Renal pelvis (tissue), 4 donors: ENCODE data around the gene PARP6. TPM values are rescaled to one million over a fixed set of nuclear protein-coding genes. Genes with fewer than 3 reads are reported as not detected.
"Not testable (repeated sequence)": the region's sequence is repeated elsewhere in the genome, so short reads cannot be mapped to it uniquely, and the experiment has no call there.

Source experiments
- DNase-seq: peaks from one replicate; pipeline ENCODE4 v3.0.0-alpha.2; 2013
- polyA plus RNA-seq, 3 donors: library from polyadenylated mRNA; unstranded; fragments of 120-200 nt; gene quantifications; one replicate each; pipeline ENCODE4 v1.2.1, GENCODE V29; 2013; ENCODE audit not compliant: insufficient read length in 3 of 3

Gene PARP6
- polyA plus RNA-seq, 3 donors, result 86.9 to 133 (median 133) TPM

GRCh38 chr15:72285402-72285801 lies 13.0 kb upstream of the PARP6 start:
- DNase-seq, result no peak

DNA sequence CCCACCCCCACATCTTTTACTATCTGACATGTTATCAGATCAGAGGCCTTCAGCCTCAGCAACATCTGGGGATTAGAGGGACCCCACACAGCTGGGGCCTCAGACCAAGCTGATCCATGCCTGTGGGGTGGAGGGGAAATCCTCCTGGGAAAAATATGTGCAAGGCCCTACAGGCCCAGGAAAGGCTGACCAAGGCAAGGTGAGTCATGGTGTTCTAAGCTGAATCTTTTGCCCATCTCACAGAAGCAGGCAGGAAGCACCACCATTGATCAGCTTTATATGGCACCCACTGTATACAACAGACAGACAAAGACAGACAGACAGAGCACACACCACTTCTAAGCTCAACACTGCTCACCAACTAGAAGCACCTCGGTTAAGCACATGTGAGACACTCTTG lies 12.4 kb upstream of the PARP6 start:
- no peak for DNase-seq

DNA sequence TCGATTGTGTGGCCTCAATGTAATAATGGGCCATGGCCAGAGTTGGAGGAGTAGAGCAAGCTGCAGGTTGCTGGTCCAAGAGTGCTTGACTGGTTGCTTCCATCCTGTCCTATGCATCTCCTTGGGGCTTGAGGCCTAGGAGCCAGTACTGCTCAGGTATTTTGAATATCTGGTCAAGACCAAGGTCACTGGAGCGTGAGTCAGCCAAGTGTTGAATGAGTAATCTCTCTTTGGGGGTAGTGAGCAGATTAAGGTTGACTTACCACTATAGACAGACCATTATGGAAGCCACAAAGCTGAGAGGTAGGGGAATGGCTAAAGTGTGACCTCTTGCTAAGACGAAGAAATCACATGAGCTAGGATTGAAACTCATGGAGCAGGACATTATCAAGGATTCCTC lies 9.4 kb upstream of the PARP6 start:
- no peak for DNase-seq

DNA sequence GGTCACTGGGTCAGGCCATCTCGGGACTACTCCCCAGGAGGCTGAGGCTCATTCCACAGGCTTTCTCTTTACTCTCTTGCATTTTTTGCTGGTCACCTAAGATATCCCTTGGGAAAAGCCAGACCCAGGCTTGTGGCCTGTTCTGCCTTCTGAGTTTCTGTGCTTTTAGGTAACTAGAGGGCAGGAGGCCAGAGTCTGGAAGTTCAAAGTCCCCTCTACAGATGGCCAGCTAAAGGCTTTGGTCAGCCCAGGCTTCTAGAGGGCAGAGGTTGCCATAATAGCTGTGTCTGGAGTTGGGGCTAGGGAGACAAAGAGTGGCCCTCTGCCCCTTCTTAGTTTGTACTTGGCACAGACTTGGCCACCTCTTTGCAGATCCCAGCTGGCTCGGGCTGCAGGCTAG lies 8.4 kb upstream of the PARP6 start:
- DNase-seq, result no peak

- DNase-seq, result no peak
Measured at GRCh38 chr15:72278737-72279136, 6.4 kb upstream of the PARP6 start.

DNA sequence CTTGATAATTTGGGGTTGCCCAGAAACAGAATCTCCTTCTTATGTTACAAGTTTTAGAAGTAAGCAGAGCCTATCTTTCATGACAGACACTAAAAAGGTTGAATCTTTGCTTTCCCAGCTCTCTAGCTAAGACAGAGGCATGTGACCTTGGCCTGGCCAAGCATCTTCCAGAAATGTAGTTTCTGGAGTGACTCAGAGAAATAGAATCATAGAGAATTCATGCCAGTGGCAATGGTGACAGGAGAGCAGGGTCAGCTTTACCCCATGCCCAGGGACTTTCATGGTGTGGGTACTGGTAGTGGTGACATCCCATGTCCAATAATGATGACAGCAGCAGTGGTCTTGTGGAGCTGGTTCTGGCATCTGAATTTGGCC lies 4.0 kb upstream of the PARP6 start:
- no peak for DNase-seq

- DNase-seq, result not testable (repeated sequence)
Measured at GRCh38 chr15:72275635-72276325, 3.4 kb upstream of the PARP6 start.

DNA sequence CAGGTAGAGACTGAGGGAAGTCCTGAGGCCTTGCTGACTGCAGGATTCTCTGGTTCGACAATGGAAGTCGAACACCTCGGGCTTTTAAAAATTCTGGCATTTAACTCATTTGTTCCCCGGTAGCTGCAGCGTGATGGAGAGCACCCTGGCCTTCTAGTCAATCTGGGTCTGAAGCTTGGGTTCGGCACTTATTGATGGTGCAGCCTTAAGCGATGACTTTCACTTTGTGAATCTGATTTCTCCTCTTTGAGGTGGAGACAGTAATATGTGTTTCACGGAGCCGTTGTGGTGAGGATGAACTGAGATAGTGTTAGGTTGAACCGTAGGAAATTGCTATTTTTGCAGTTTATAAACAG lies 621 bp upstream of the PARP6 start:
- no peak for DNase-seq

DNA sequence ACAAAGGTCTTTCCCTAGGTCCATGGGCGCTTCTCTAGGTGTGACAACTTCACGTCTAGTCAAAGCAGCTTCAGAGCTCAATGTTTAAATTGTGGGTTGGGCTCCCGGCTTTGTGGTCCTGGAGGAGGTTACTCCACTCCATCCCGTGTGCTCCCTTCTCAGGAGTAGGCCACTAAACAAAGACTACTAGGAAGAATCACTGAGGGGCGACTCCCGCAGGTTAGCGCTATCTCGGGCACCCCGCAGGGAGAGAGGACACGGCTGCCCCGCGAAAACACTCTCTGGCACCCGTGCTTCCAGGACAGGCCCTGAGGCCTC lies 500 bp downstream of the PARP6 start:
- no peak for DNase-seq

GRCh38 chr15:72271221-72271620 lies 1.1 kb downstream of the PARP6 start:
- no peak for DNase-seq

DNA sequence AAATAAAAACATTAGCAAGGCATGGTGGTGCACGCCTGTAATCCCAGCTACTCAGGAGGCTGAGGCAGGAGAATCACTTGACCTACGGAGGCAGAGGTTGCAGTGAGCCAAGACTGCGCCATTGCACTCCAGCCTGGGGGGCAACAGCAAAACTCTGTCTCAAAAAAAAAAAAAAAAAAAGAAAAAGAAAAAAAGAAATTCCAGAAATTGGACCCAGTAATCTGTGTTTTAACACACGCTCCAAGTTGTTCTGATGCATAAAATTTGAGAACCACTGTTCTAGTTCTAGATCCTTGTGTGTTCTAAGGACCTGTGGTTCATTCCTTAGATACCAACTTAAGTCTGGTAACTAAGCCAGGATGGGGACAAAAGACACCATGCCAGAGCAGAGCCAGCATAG lies 2.6 kb downstream of the PARP6 start:
- no peak for DNase-seq

DNA sequence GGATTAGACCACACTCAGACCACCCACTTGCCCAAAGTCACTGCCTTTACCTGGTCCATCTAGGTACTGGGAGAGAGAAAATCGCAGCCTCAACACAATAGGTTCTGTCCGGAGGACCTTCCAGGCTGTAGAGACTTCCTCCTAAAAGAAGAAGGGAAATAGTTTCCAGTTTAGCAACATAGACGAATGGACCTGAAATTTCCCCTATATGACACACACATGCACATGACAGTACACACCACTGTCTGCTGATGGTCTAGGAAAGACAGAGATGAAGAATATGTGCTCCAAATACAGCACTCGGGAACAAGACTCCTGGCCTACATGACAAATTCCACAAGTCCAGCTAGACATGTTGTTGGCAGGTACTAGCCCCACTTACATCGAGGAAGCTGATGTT lies 7.3 kb downstream of the PARP6 start:
- DNase-seq, result no peak

GRCh38 chr15:72252663-72253299 lies 19.6 kb downstream of the PARP6 start:
- DNase-seq, result no peak

GRCh38 chr15:72249142-72249810 lies 23.1 kb downstream of the PARP6 start:
- DNase-seq, result no peak

DNA sequence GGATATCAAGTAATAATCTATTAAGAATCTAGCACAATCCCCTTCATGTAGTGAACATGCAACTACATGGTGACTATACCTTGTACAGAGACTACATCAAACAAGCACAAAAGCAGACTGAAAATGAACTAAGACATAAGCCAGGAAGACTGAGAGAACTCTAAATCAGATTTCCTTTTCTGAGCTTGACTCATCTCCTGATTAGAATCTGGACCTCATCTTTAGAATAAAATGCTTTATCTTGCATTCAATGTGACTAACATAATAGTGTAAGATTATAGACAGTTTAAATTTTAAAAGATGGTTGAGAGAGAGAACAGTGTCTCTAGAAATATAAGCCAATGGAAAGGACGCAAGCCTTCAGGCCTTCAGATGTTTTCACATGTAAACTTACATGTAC lies 23.8 kb downstream of the PARP6 start:
- DNase-seq, result no peak

DNA sequence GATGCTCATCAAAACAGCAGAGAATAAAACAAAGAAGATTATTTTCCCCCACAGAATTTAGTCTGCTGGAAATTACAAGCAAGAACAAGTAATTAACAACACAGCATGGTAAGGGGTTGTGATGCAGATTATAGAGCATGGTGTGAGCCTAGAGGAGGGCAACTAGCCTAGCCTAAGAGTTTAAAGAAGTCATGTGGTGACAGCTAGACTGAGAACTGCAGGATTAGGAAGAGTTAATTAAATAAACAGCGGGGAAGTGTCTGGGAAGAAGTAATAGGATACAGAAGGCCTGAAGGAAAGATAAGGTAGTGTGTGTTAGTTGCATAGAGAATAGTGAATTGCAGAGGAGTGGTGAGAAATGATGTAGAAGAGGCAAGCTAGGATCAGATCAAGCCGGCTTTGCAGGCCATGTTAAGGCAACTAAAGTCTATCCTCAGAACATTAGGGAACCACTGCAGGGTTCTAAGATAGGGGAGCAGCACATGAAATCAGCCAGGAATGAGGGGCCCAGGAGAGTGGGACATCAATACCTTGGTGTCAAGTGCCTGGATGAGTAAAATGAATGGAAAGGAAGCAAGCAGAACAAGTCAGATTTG lies 29.5 kb downstream of the PARP6 start:
- DNase-seq, result no peak

DNA sequence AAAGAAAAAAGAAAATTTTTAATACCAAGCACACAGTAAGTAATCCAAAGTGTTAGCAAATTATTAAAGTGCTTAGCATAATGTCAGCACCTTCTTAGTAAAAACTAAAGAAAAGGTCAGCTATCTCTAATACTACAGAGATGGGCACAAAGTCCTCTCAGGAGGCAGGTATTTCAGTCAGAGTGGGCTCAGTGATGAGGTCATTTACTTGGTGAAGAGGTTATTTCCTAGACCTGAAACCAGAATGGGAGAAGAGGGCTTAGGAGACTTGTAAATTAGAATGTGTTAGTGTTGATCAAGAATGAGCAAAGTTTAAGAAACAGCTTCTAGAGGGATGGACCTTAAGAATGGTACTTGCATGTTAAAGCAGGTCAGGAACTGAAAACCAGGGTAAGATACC lies 32.7 kb downstream of the PARP6 start:
- no peak for DNase-seq

- no peak for DNase-seq
Measured at GRCh38 chr15:72238586-72238985, 33.8 kb downstream of the PARP6 start.

DNA sequence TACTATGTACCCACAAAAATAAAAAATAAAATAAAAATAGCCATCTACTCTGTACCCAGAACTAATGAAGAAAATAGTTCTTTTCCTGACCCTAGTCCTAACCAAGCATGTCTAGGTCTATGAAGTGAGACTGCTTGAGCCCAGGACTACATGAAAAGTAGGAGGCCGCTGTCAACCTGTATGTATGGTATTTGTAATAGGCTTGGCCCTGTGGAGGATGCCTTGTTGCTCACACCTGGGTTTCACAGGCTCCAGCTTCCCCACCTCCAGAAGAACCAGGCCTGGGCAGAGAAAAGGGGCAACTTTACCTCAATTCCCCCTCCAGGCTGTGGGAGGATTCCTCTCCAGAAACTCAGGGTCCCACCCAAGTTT lies 34.5 kb downstream of the PARP6 start:
- no peak for DNase-seq

- no peak for DNase-seq
Measured at GRCh38 chr15:72237029-72237852, 35.1 kb downstream of the PARP6 start.

GRCh38 chr15:72236381-72237003 lies 35.9 kb downstream of the PARP6 start:
- DNase-seq, result no peak

DNA sequence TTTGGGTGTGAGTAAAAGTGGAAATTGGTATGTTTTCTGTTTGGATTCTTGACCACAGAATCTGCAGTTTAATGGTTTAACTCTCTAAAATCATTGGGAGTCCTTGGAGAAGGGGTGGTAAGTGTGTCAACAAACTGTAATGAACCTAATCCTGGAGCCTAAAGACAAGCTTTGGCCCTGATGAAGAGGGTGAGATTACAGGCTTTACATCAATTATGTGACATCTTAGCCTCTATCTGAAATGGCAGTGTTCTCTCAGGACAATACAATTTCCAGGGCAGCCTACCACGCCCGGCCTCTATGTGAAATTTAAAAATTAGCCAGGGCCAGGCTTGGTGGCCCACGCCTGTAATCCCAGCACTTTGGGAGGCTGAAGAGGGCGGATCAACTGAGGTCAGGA lies 37.1 kb downstream of the PARP6 start:
- DNase-seq, result no peak
